ENCODE results near the gene AP5M1.

DNA sequence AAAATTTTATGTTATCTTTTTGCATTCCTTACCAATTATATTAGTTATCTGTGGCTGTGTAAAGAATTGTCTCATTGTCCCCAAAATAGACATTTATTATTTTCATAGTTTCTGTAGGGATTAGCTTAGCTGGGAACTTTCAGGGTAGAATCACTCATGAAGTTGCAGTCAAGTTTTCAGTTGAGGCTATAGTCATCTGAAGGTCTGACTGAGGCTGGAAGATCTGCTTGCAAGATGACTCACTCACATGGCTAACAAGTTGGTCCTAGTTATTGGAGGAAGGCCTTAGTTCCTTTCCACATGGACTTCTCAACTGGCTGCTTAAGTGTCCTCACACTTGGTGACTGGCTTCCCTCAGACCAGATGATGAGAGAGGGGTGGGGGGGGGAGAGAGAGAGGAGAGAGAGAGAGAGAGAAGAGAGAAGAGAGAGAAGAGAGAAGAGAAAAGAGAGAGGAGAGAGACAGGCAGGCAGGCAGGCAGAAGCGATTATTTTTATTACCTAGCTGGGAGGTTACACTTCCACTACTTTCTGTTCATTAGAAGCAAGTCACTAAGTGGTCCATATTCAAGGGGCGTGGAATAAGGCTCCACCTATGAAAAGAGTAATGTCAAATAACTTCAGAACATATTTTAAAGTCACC, 6.4 kb downstream of the AP5M1 start:
- TF ChIP-seq, protein P1, sequence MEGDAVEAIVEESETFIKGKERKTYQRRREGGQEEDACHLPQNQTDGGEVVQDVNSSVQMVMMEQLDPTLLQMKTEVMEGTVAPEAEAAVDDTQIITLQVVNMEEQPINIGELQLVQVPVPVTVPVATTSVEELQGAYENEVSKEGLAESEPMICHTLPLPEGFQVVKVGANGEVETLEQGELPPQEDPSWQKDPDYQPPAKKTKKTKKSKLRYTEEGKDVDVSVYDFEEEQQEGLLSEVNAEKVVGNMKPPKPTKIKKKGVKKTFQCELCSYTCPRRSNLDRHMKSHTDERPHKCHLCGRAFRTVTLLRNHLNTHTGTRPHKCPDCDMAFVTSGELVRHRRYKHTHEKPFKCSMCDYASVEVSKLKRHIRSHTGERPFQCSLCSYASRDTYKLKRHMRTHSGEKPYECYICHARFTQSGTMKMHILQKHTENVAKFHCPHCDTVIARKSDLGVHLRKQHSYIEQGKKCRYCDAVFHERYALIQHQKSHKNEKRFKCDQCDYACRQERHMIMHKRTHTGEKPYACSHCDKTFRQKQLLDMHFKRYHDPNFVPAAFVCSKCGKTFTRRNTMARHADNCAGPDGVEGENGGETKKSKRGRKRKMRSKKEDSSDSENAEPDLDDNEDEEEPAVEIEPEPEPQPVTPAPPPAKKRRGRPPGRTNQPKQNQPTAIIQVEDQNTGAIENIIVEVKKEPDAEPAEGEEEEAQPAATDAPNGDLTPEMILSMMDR (IDR thresholded peaks at IDR 0.05; ENCODE audit: poor library complexity, severe bottlenecking) = no peak
- no peak for TF ChIP-seq EZH2 (IDR thresholded peaks at IDR 0.05; ENCODE audit: borderline replicate concordance, insufficient read depth, low read length, poor library complexity, severe bottlenecking)
- no peak for TF ChIP-seq EP300 (conservative IDR thresholded peaks at IDR 0.05; ENCODE audit: poor library complexity, severe bottlenecking)
- no peak for TF ChIP-seq RAD21 (conservative IDR thresholded peaks at IDR 0.05)
- no peak for TF ChIP-seq POLR2AphosphoS5 (IDR thresholded peaks at IDR 0.05)
- TF ChIP-seq MXI1 (conservative IDR thresholded peaks at IDR 0.05; ENCODE audit: poor library complexity, severe bottlenecking) = no peak
- TF ChIP-seq SMC3 (conservative IDR thresholded peaks at IDR 0.05; ENCODE audit: poor library complexity) = no peak
- no peak for TF ChIP-seq TAF1 (IDR thresholded peaks at IDR 0.05; ENCODE audit: low read depth)
- TF ChIP-seq, protein P2, sequence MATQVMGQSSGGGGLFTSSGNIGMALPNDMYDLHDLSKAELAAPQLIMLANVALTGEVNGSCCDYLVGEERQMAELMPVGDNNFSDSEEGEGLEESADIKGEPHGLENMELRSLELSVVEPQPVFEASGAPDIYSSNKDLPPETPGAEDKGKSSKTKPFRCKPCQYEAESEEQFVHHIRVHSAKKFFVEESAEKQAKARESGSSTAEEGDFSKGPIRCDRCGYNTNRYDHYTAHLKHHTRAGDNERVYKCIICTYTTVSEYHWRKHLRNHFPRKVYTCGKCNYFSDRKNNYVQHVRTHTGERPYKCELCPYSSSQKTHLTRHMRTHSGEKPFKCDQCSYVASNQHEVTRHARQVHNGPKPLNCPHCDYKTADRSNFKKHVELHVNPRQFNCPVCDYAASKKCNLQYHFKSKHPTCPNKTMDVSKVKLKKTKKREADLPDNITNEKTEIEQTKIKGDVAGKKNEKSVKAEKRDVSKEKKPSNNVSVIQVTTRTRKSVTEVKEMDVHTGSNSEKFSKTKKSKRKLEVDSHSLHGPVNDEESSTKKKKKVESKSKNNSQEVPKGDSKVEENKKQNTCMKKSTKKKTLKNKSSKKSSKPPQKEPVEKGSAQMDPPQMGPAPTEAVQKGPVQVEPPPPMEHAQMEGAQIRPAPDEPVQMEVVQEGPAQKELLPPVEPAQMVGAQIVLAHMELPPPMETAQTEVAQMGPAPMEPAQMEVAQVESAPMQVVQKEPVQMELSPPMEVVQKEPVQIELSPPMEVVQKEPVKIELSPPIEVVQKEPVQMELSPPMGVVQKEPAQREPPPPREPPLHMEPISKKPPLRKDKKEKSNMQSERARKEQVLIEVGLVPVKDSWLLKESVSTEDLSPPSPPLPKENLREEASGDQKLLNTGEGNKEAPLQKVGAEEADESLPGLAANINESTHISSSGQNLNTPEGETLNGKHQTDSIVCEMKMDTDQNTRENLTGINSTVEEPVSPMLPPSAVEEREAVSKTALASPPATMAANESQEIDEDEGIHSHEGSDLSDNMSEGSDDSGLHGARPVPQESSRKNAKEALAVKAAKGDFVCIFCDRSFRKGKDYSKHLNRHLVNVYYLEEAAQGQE (IDR thresholded peaks at IDR 0.05; ENCODE audit: borderline replicate concordance) = no peak

Data from neural cell (in vitro differentiated cells).